Iris pigment epithelial cell (primary cell): Measurements from ENCODE around the gene C1orf35.
"Not testable (repeated sequence)": the region's sequence is repeated elsewhere in the genome, so short reads cannot be mapped to it uniquely, and the experiment has no call there.

Experiments used
- DNase-seq: peaks from one replicate; pipeline ENCODE4 v3.0.0-alpha.2; 2011; ENCODE audit warnings: low read depth

The C1orf35 gene

GRCh38 chr1:228142155-228142691, 39.1 kb upstream of the C1orf35 start:
- DNase-seq, result no peak

GRCh38 chr1:228141226-228142044, 38.3 kb upstream of the C1orf35 start:
- peak; percentile 60 for DNase-seq

GRCh38 chr1:228140724-228141225, 37.6 kb upstream of the C1orf35 start:
- DNase-seq, result no peak

GRCh38 chr1:228139931-228140723, 37.0 kb upstream of the C1orf35 start, which contains the start of gene GUK1:
TSS of gene GUK1 (plus strand) at chr1:228140279. CDS start at chr1:228140303, 24 bp downstream.
- DNase-seq, result peak; percentile 100

DNA sequence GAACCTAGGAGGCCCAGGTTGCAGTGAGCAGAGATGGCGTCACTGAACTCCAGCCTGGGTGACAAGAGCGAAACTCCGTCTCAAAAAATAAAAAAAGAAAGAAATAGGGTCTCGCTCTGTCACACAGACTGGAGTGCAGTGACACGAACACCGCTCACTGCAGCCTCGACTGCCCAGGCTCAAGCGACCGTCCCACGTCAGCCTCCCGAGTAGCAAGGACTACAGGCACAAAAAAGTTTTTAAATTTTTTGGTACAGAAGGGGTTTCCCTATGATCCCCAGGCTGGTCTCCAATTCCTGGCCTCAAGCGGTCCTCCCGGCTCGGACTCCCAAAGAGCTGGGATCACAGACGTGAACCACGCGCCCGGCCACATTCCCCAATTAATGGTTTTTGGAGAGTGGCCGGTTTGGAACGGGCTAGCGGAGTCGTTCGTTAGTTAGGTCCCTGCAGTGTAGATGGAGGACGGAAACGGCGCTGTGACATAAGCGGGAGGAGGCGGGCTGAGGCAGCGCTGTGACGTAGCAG, 36.3 kb upstream of the C1orf35 start:
- DNase-seq, result no peak

GRCh38 chr1:228136901-228137300, 33.8 kb upstream of the C1orf35 start:
- no peak for DNase-seq

GRCh38 chr1:228134591-228134990, 31.5 kb upstream of the C1orf35 start:
- DNase-seq, result no peak

GRCh38 chr1:228131766-228132165, 28.6 kb upstream of the C1orf35 start:
- no peak for DNase-seq

DNA sequence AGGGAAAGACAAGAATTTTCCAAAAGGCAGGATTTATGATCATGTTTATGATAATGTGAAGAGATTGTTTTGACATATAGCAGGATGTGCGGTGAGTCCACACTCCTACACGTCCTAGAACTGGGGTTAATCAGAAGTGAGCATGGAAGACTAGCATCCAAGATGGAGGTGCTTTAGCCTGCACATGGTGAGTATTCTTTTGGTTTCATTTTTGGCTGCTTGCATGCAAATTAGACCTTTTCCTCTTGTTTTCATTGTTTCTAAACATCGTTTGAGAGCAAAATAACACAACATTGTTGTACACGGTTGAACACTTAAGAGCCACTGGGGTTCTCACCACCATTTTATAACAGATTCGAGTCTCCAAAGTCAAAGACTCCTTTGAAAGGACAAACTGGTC, 22.1 kb upstream of the C1orf35 start:
- no peak for DNase-seq

DNA sequence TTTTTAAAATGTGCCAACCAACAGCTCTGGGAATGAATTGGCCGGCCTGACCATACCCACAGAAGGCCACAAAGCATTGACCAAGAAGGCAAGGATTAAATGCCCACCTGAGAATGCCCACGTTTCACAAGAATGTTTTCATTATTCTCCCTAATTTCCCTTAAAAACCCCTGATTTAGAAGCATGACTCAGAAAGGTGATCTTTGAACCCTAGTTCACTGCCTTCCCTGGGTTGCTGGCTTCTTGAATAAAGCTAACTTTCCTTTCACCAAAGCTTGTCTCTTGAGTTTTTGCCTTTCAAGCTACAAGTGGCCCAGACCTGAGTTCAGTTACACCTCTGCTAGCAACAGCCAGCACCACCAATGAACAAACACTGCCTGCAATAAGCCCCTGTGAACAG, 20.4 kb upstream of the C1orf35 start:
- no peak for DNase-seq

- DNase-seq, result no peak
These were observed 19.9 kb upstream of the C1orf35 start for GRCh38 chr1:228122921-228123441.

DNA sequence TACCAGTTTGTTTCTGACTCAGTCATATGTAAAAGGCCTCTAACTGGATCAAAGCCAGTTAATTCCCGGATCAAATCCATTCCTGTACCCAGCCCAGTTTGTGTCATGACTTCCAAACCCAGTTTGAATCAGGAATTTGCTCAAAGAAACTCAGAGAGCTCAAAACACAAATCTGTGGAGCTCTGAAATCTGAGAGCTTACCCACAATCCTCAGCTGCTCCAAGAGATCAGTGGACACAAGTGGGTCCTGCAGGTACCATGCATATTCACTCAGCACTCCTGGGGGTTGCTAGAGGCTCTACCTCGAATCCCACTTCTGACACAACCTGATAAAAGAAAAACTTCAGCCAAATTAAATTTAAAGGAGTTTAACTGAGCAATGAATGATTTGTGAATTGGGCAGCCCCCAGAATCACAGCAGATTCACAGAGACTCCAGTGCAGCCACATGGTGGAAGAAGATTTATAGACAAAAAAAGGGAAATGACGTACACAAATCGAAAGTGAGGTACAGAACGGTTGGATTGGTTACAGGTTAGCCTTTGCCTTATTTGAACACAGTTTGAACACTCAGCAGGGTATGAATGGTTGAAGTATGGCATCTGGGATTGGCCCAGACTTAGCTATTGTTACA, 17.8 kb upstream of the C1orf35 start:
- peak; percentile 24 for DNase-seq

DNA sequence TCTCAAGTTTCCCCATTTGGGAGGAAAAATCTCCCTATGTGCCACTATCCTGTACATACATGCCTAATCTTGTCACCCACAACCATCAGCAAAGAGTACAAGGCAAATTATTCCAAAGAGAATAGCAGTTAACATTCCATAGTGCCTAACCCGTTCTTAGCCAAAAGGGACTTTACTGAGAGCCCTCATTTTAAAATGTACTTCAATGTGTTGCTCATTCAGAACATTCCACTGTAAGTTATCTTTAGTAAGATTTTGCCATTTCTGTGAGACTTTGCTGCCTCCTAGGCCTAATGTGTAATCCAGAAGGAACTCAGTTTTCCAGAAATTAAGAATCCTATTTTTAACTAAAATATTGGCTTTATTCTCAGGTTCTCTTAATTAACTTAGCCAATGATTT, 17.2 kb upstream of the C1orf35 start:
- DNase-seq, result no peak

GRCh38 chr1:228118040-228118439, 14.9 kb upstream of the C1orf35 start:
- DNase-seq, result no peak

DNA sequence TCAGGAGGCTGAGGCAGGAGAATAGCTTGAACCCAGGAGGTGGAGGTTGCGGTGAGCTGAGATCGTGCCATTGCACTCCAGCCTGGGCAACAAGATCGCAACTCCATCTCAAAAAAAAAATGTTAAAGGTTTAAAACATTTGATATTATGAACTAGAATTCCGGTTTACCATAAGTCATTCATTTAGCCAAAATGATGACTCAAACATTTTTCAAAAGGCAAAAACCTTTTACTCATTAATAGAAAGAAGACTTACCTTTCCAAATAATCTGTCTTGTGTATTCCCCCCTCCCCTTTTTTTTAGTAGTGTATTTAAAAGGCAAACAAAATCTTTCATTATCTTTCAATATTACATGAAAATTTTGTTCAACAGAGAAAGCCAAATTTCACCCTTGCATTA, 14.2 kb upstream of the C1orf35 start:
- no peak for DNase-seq

- no peak for DNase-seq
These were observed 11.7 kb upstream of the C1orf35 start for GRCh38 chr1:228114827-228115226.

DNA sequence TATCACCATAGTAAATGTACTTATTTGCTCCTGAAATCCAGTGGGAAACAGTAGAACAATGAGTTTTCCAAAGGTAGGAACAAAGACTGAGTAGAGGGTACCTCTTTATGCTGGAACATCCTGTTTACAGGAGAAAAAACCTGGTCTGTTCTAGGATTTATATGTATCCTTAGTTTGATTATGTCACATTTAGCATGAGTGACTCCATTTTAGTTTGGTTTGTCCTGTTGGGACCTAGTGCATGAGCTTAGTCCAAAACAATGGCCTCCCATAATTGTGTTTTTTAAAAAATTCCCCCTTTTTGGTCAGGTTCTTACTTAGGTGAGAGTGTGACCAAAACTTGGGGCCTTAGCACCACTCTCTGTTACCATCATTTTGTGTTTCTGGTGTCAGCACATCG, 9.5 kb upstream of the C1orf35 start:
- no peak for DNase-seq

GRCh38 chr1:228112167-228112566, 9.0 kb upstream of the C1orf35 start:
- no peak for DNase-seq

DNA sequence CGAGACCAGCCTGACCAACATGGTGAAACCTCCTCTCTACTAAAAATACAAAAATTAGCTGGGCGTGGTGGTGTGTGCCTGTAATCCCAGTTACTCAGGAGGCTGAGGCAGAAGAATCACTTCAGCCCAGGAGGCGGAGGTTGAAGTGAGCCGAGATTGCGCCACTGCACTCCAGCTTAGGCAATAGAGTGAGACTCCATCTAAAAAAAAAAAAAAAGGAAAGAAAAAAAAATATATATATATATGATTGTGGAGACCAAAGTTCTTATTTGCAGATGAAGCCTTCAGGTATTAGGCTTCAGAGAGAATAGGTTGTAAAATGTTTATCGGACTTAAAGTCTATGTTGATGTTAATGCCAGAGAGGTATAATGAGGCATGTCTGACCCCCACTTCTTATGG, 8.2 kb upstream of the C1orf35 start:
- DNase-seq, result not testable (repeated sequence)

GRCh38 chr1:228110556-228110955, 7.4 kb upstream of the C1orf35 start:
- no peak for DNase-seq

- DNase-seq, result peak; percentile 34
These were observed 6.9 kb upstream of the C1orf35 start for GRCh38 chr1:228109962-228110488.
